H9 (cell line): Measurements from ENCODE around the gene CSNK1A1. TPM values are rescaled to one million over a fixed set of nuclear protein-coding genes. Genes with fewer than 3 reads are reported as not detected.

Experiments
- DNase-seq: peaks from one replicate; pipeline ENCODE4 v3.0.0-alpha.2; 2017
- H2AFZ ChIP-seq: one replicate; pipeline ENCODE4 v1.6.1; 2013; ENCODE audit warnings: mild to moderate bottlenecking, low read length, control low read depth, moderate library complexity
- H2AK5ac ChIP-seq: 2 replicates; pipeline ENCODE4 v1.6.1; 2013; ENCODE audit warnings: low read length, control low read depth, mixed read lengths; ENCODE audit not compliant: insufficient read length
- H2BK120ac ChIP-seq: one replicate; pipeline ENCODE4 v1.6.1; 2013; ENCODE audit warnings: low read depth, mild to moderate bottlenecking, low read length, control low read depth, inconsistent platforms; ENCODE audit not compliant: poor library complexity, severe bottlenecking
- H2BK12ac ChIP-seq: 2 replicates; pipeline ENCODE4 v1.6.1; 2013; ENCODE audit warnings: low read length, control low read depth, mixed read lengths, low read depth; ENCODE audit not compliant: insufficient read length
- H2BK15ac ChIP-seq: 2 replicates; pipeline ENCODE4 v1.6.1; 2013; ENCODE audit warnings: low read depth, low read length, control low read depth
- H2BK20ac ChIP-seq: one replicate; pipeline ENCODE4 v1.6.1; 2013; ENCODE audit warnings: low read depth, mild to moderate bottlenecking, low read length, control low read depth, inconsistent platforms; ENCODE audit not compliant: poor library complexity, severe bottlenecking
- H2BK5ac ChIP-seq: 2 replicates; pipeline ENCODE4 v1.6.1; 2013; ENCODE audit warnings: low read length, control low read depth, mixed read lengths; ENCODE audit not compliant: insufficient read length
- H3K14ac ChIP-seq: 2 replicates; pipeline ENCODE4 v1.6.1; 2013; ENCODE audit warnings: low read length, control low read depth; ENCODE audit not compliant: insufficient read depth
- H3K18ac ChIP-seq: 2 replicates; pipeline ENCODE4 v1.6.1; 2013; ENCODE audit warnings: low read depth, mild to moderate bottlenecking, mixed read lengths, low read length, control low read depth; ENCODE audit not compliant: insufficient read length
- H3K23ac ChIP-seq: 2 replicates; pipeline ENCODE4 v1.6.1; 2013; ENCODE audit warnings: low read length, control low read depth, mixed read lengths, low read depth; ENCODE audit not compliant: insufficient read length
- H3K23me2 ChIP-seq: 2 replicates; pipeline ENCODE4 v1.6.1; 2013; ENCODE audit warnings: low read depth, mild to moderate bottlenecking, mixed read lengths, low read length, control low read depth; ENCODE audit not compliant: insufficient read length, poor library complexity, severe bottlenecking
- H3K27ac ChIP-seq: 2 replicates; pipeline ENCODE4 v1.5.1; 2013; ENCODE audit warnings: low read length, control low read depth, mixed read lengths, low read depth; ENCODE audit not compliant: insufficient read length
- H3K27me3 ChIP-seq: 2 replicates; pipeline ENCODE4 v1.6.1; 2013; ENCODE audit warnings: low read length, control low read depth, inconsistent platforms; ENCODE audit not compliant: insufficient read depth
- H3K4ac ChIP-seq: 2 replicates; pipeline ENCODE4 v1.6.1; 2013; ENCODE audit warnings: low read depth, mild to moderate bottlenecking, control low read depth, inconsistent platforms, low read length, moderate library complexity
- H3K4me1 ChIP-seq: 2 replicates; pipeline ENCODE4 v1.6.1; 2013; ENCODE audit warnings: low read length, control low read depth, inconsistent platforms; ENCODE audit not compliant: insufficient read depth
- H3K4me2 ChIP-seq: 2 replicates; pipeline ENCODE4 v1.6.1; 2013; ENCODE audit warnings: low read length, control low read depth, mixed read lengths; ENCODE audit not compliant: insufficient read length, insufficient read depth
- H3K56ac ChIP-seq: 2 replicates; pipeline ENCODE4 v1.6.1; 2013; ENCODE audit warnings: low read depth, mild to moderate bottlenecking, mixed read lengths, low read length, control low read depth; ENCODE audit not compliant: insufficient read length
- H3K79me1 ChIP-seq: 2 replicates; pipeline ENCODE4 v1.6.1; 2013; ENCODE audit warnings: low read depth, mild to moderate bottlenecking, moderate library complexity, low read length, control low read depth, inconsistent platforms; ENCODE audit not compliant: insufficient read depth, poor library complexity, severe bottlenecking
- H3K79me2 ChIP-seq: 2 replicates; pipeline ENCODE4 v1.6.1; 2013; ENCODE audit warnings: low read length, control low read depth, inconsistent platforms; ENCODE audit not compliant: insufficient read depth
- H3K9ac ChIP-seq: 2 replicates; pipeline ENCODE4 v1.6.1; 2013; ENCODE audit warnings: low read length, control low read depth, mixed read lengths; ENCODE audit not compliant: insufficient read length; ENCODE audit errors: extremely low read depth
- H3K9me3 ChIP-seq: one replicate; pipeline ENCODE4 v1.6.1; 2013; ENCODE audit warnings: low read depth, low read length, inconsistent platforms; ENCODE audit not compliant: control insufficient read depth
- H3T11ph ChIP-seq: one replicate; pipeline ENCODE4 v1.6.1; 2013; ENCODE audit warnings: mild to moderate bottlenecking, low read length, control low read depth, inconsistent platforms
- H4K20me1 ChIP-seq: one replicate; pipeline ENCODE4 v1.6.1; 2013; ENCODE audit not compliant: control insufficient read depth, insufficient read length, insufficient read depth
- H4K5ac ChIP-seq: 2 replicates; pipeline ENCODE4 v1.6.1; 2013; ENCODE audit warnings: low read depth, mild to moderate bottlenecking, mixed read lengths, low read length, control low read depth; ENCODE audit not compliant: insufficient read length
- H4K8ac ChIP-seq: replicated peaks from 2 replicates; pipeline ENCODE4 v1.6.1; 2013; ENCODE audit warnings: low read length, control low read depth, mixed read lengths, low read depth; ENCODE audit not compliant: insufficient read length
- H4K91ac ChIP-seq: 2 replicates; pipeline ENCODE4 v1.6.1; 2013; ENCODE audit warnings: low read depth, mild to moderate bottlenecking, moderate library complexity, mixed read lengths, low read length, control low read depth; ENCODE audit not compliant: insufficient read length
- H3K27ac Mint-ChIP-seq, 3 experiments: 2 replicates in 2 of 3; 3 replicates in 1 of 3; pipeline ENCODE4 v1.8.0; 2020 to 2021; ENCODE audit warnings: mixed read lengths in 3 of 3, mild to moderate bottlenecking in 1 of 3, moderate library complexity in 1 of 3
- H3K27me3 Mint-ChIP-seq: 2 replicates; pipeline ENCODE4 v1.8.0; 2021; ENCODE audit warnings: low read depth, mild to moderate bottlenecking, moderate library complexity, mixed read lengths
- H3K36me3 Mint-ChIP-seq, 3 experiments: 2 replicates in 2 of 3; 3 replicates in 1 of 3; pipeline ENCODE4 v1.8.0; 2020 to 2021; ENCODE audit warnings: low read depth in 3 of 3, mixed read lengths in 3 of 3; ENCODE audit not compliant: insufficient read depth in 1 of 3
- H3K4me1 Mint-ChIP-seq, 2 experiments: 2 replicates each; pipeline ENCODE4 v1.8.0; 2020; ENCODE audit warnings: mixed read lengths in 2 of 2
- H3K4me3 Mint-ChIP-seq, 2 experiments: 2 replicates in 1 of 2; 3 replicates in 1 of 2; pipeline ENCODE4 v1.8.0; 2020 to 2021; ENCODE audit warnings: mild to moderate bottlenecking in 2 of 2, mixed read lengths in 2 of 2, moderate library complexity in 1 of 2
- H3K9me3 Mint-ChIP-seq, 2 experiments: 2 replicates in 1 of 2; 3 replicates in 1 of 2; pipeline ENCODE4 v1.8.0; 2020; ENCODE audit warnings: mild to moderate bottlenecking in 2 of 2, mixed read lengths in 2 of 2, moderate library complexity in 1 of 2
- total RNA-seq: library from RNA; stranded (reverse); gene quantifications from 2 replicates; pipeline ENCODE4 v1.2.1, GENCODE V29; 2021
- TF ChIP-seq, protein P1 (sequence below): fragments of 200-600 bp; sonication (generic); conservative IDR thresholded peaks from 3 replicates; pipeline ENCODE4 v1.8.0; 2021; ENCODE audit warnings: antibody characterized with exemption, mild to moderate bottlenecking

Gene CSNK1A1
- total RNA-seq, 1 experiment from 2014 or later, result 310 TPM

DNA sequence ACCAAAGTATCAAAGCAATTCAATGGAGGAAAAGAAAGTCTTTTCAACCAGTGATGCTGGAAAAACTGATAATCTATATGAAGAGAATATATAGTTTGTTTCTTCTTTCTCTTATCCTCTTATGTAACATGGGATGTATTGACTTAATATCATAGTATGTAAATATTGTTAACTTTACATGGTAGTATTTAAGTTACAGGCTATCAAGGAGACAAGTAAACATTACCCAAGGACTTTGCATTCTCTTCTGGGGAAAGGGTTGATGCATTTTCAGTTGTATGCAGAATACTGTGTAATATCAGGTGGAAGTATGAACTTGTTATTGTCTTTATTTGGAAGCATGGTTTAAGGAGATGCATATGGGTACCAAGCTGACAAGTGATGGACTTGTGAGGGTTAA, 20.9 kb upstream of the CSNK1A1 start:
- TF ChIP-seq, protein P1, sequence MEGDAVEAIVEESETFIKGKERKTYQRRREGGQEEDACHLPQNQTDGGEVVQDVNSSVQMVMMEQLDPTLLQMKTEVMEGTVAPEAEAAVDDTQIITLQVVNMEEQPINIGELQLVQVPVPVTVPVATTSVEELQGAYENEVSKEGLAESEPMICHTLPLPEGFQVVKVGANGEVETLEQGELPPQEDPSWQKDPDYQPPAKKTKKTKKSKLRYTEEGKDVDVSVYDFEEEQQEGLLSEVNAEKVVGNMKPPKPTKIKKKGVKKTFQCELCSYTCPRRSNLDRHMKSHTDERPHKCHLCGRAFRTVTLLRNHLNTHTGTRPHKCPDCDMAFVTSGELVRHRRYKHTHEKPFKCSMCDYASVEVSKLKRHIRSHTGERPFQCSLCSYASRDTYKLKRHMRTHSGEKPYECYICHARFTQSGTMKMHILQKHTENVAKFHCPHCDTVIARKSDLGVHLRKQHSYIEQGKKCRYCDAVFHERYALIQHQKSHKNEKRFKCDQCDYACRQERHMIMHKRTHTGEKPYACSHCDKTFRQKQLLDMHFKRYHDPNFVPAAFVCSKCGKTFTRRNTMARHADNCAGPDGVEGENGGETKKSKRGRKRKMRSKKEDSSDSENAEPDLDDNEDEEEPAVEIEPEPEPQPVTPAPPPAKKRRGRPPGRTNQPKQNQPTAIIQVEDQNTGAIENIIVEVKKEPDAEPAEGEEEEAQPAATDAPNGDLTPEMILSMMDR, result no peak
- no peaks in the 10 kb centered on the region for H3K23me2 ChIP-seq
- no peak overlapping the region for H3K14ac ChIP-seq
- H3K27me3 Mint-ChIP-seq, result no peaks in the 10 kb centered on the region
- no peak overlapping the region for H4K8ac ChIP-seq
- no peak overlapping the region for H3K18ac ChIP-seq
- H2BK20ac ChIP-seq, result no peak overlapping the region
- no peaks in the 10 kb centered on the region for H3K4me1 ChIP-seq
- no peaks in the 10 kb centered on the region for H3K27me3 ChIP-seq
- no peaks in the 10 kb centered on the region for H3K36me3 Mint-ChIP-seq
- DNase-seq, result no peak
- no peaks in the 10 kb centered on the region for H3K4me1 Mint-ChIP-seq
- H3K9ac ChIP-seq, result no peak overlapping the region
- H4K91ac ChIP-seq, result no peak overlapping the region
- no peak overlapping the region for H3K23ac ChIP-seq
- no peak overlapping the region for H2AK5ac ChIP-seq
- no peak overlapping the region for H3K4me2 ChIP-seq
- H3T11ph ChIP-seq, result no peak overlapping the region
- H4K20me1 ChIP-seq, result no peaks in the 10 kb centered on the region
- H2BK12ac ChIP-seq, result no peak overlapping the region
- no peaks in the 10 kb centered on the region; the same call in 1 of the 2 replicates for H3K79me2 ChIP-seq
- H2BK15ac ChIP-seq, result no peak overlapping the region
- H3K4me3 Mint-ChIP-seq, result no peak overlapping the region
- no peaks in the 10 kb centered on the region for H3K79me1 ChIP-seq
- H3K9me3 ChIP-seq, result no peaks in the 10 kb centered on the region
- H2BK120ac ChIP-seq, result no peak overlapping the region
- no peak overlapping the region for H4K5ac ChIP-seq
- no peak overlapping the region for H3K4ac ChIP-seq
- H3K27ac Mint-ChIP-seq, result no peak overlapping the region
- no peak overlapping the region for H2AFZ ChIP-seq
- H3K27ac ChIP-seq, result no peak overlapping the region
- H3K9me3 Mint-ChIP-seq, result no peaks in the 10 kb centered on the region
- no peak overlapping the region for H2BK5ac ChIP-seq
- no peak overlapping the region for H3K56ac ChIP-seq
